BLaER1 treated with 17β-estradiol and CSF1 and Interleukin-3, amounts not matched to agents 10 nM and 100 nM (cell line): ENCODE results near the gene YWHAQ.
"Not testable (repeated sequence)": the region's sequence is repeated elsewhere in the genome, so short reads cannot be mapped to it uniquely, and the experiment has no call there.

Experiments used
- H3K27ac ChIP-seq, 11 experiments: shearing (Covaris generic); formaldehyde crosslinking; 2 replicates each; pipeline ENCODE4 v1.8.1; 2022
- H3K27me3 ChIP-seq, 11 experiments: shearing (Covaris generic); formaldehyde crosslinking; 2 replicates each; pipeline ENCODE4 v1.8.1; 2022
- H3K36me3 ChIP-seq, 11 experiments: shearing (Covaris generic); formaldehyde crosslinking; 2 replicates each; pipeline ENCODE4 v1.8.1; 2022
- H3K4me1 ChIP-seq, 10 experiments: shearing (Covaris generic); formaldehyde crosslinking; 2 replicates each; pipeline ENCODE4 v1.8.1; 2022
- H3K4me2 ChIP-seq, 11 experiments: shearing (Covaris generic); formaldehyde crosslinking; 2 replicates each; pipeline ENCODE4 v1.8.1; 2022
- H3K4me3 ChIP-seq, 10 experiments: shearing (Covaris generic); formaldehyde crosslinking; 2 replicates each; pipeline ENCODE4 v1.8.1; 2022
- H3K9ac ChIP-seq, 11 experiments: shearing (Covaris generic); formaldehyde crosslinking; 2 replicates each; pipeline ENCODE4 v1.8.1; 2022
- H3K9me3 ChIP-seq, 11 experiments: shearing (Covaris generic); formaldehyde crosslinking; replicated peaks in 1 of 11; 2 replicates each; pipeline ENCODE4 v1.8.1; 2022
- H4K20me1 ChIP-seq, 11 experiments: shearing (Covaris generic); formaldehyde crosslinking; 2 replicates each; pipeline ENCODE4 v1.8.1; 2022
- Cebpa-rat ChIP-seq, 11 experiments: shearing (Covaris generic); IDR thresholded peaks; 2 replicates each; pipeline ENCODE4 v1.8.1; 2022

Gene YWHAQ

DNA sequence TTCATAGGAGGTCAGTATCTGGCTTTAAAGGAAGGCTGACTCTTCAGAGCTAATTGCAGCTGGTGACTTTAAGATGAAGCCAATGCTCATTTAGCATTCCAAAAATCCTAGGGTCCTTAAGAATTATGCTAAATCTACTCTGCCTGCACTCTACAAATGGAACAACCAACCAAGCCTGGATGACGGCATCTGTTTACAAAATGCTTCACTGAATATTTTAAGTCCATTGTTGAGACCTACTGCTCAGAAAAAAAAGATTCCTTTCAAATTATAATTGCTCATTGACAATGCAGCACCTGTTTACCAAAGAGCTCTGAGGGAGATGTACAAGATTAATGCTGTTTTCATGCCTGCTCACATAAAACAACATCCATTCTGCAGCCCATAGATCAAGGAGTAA is 31.4 kb downstream of the YWHAQ start:
- H3K4me3 ChIP-seq, result peak overlapping the region in 1 of 10 experiments; percentile 31; a peak in 2 of 20 replicates
- peaks cover 10 to 99% (median 84%) of the 10 kb centered on the region in 11 experiments; a peak in 20 of 22 replicates for H4K20me1 ChIP-seq
- no peaks in the 10 kb centered on the region for H3K27me3 ChIP-seq
- no peak overlapping the region for H3K9ac ChIP-seq
- TF ChIP-seq Cebpa-rat (IDR thresholded peaks at IDR 0.05), result no peak
- H3K27ac ChIP-seq, result no peak overlapping the region
- H3K4me2 ChIP-seq, result no peak overlapping the region
- peaks cover 33 to 65% (median 61%) of the 10 kb centered on the region in 11 experiments for H3K9me3 ChIP-seq
- peaks cover 12 to 35% (median 27%) of the 10 kb centered on the region in 10 experiments for H3K4me1 ChIP-seq
- peaks cover 45 to 100% (median 91%) of the 10 kb centered on the region in 11 experiments for H3K36me3 ChIP-seq

DNA sequence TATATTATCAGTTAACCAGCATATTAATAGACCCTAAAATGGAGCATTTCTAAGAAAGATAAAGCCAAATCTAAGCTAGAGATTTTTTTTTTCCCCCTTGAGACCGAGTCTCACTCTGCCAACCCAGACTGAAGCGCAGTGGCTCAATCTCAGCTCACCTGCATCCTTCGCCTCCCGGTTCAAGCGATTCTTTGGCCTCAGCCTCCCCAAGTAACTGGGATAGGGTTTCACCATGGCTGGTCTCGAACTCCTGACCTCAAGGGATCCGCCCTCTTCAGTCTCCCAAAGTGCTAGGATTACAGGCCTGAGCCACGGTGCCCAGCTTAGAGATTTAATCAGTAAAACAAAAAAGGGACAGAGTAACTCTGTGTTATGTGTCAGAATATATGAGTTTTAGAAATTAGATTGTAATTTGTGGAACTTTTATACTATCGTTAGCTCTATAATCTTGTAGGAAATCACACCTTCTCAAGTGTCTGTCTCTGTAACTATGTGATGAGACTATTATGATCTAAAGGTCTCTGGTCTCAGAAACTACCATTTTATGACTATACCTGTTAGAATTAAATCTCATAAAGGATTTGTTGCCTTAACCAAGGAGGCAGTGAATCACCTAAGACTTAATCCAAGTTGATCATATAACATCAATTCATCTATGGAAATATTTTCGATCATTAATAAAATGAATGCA is 34.0 kb downstream of the YWHAQ start:
- H3K27ac ChIP-seq, result peak overlapping the region in 7 of 11 experiments; percentile 8 to 59 (median 37); a peak in 10 of 22 replicates

DNA sequence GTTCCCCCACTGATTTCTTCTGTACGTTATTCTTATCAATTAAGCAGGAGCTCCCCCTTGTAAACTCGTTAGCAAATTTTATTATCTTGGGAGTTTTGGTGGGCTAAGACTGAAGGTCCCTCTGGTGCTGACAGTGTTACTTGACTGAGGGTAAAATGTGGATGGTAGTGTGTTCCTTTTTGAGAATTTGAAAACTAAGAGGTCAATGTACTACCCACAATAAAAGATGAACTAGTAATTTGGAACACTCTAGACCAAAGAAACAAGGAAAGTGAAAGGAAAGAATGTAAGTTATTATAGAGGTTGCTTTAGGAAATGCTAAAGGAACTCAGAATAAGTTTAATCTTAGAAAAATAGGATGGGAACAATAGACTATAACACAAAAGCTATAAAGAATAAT is 35.1 kb downstream of the YWHAQ start:
- H4K20me1 ChIP-seq, result peaks cover 31 to 100% (median 88%) of the 10 kb centered on the region in 11 experiments; a peak in 21 of 22 replicates
- H3K9ac ChIP-seq, result no peak overlapping the region
- peak overlapping the region in 4 of 11 experiments; percentile 4 to 68 (median 62); a peak in 6 of 22 replicates for H3K4me2 ChIP-seq
- H3K36me3 ChIP-seq, result peaks cover 43 to 100% (median 85%) of the 10 kb centered on the region in 11 experiments
- H3K4me3 ChIP-seq, result no peak overlapping the region
- peak overlapping the region in 4 of 11 experiments; percentile 28 to 68 (median 48); a peak in 6 of 22 replicates for H3K27ac ChIP-seq
- no peaks in the 10 kb centered on the region for H3K27me3 ChIP-seq
- peaks cover 12 to 54% (median 31%) of the 10 kb centered on the region in 10 experiments for H3K4me1 ChIP-seq
- TF ChIP-seq Cebpa-rat (IDR thresholded peaks at IDR 0.05), result no peak
- H3K9me3 ChIP-seq, result peaks cover 22 to 29% (median 26%) of the 10 kb centered on the region in 11 experiments

More for the DNA sequence above, 34.0 kb downstream of the YWHAQ start:
- peaks cover 43 to 100% (median 85%) of the 10 kb centered on the region in 11 experiments for H3K36me3 ChIP-seq
- H3K9me3 ChIP-seq, result peaks cover 32 to 39% (median 36%) of the 10 kb centered on the region in 11 experiments
- TF ChIP-seq Cebpa-rat (IDR thresholded peaks at IDR 0.05), result no peak
- H3K4me2 ChIP-seq, result peak overlapping the region; percentile 33 to 68 (median 47); a peak in 21 of 22 replicates
- no peak overlapping the region for H3K4me3 ChIP-seq
- no peaks in the 10 kb centered on the region for H3K27me3 ChIP-seq
- H3K9ac ChIP-seq, result peak overlapping the region in 5 of 11 experiments; percentile 3 to 56 (median 35); a peak in 3 of 22 replicates
- H3K4me1 ChIP-seq, result peaks cover 12 to 54% (median 31%) of the 10 kb centered on the region in 10 experiments
- H4K20me1 ChIP-seq, result peaks cover 25 to 100% (median 87%) of the 10 kb centered on the region in 11 experiments; a peak in 21 of 22 replicates

DNA sequence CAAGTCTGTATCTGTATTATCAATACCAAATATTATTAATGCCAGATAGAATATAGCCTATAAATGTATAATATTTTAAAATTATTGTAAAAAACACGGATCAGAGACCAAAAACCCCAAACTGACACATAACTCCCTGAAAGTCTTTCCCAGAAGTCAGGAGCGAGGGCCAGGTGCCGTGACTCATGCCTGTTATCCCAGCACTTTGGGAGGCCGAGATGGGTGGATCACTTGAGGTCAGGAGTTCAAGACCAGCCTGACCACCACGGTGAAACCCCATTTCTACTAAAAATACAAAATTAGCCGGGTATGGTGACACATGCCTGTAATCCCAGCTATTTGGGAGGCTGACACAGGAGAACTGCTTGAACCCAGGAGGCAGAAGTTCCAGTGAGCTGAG is 35.5 kb downstream of the YWHAQ start:
- not testable (repeated sequence) for H3K27me3 ChIP-seq, H3K4me3 ChIP-seq, H3K9ac ChIP-seq
- Histone ChIP-seq H3K4me1 (peaks cover 12 to 54% (median 31%) of the 10 kb centered on the region in 10 experiments), H4K20me1 (peaks cover 31 to 100% (median 93%) of the 10 kb centered on the region in 11 experiments; a peak in 21 of 22 replicates), H3K9me3 (peaks cover 17 to 24% (median 21%) of the 10 kb centered on the region in 11 experiments), H3K27ac (peak overlapping the region in 4 of 11 experiments; percentile 28 to 68 (median 48); a peak in 4 of 22 replicates), H3K36me3 (peaks cover 43 to 100% (median 85%) of the 10 kb centered on the region in 11 experiments), H3K4me2 (peak overlapping the region in 4 of 11 experiments; percentile 4 to 68 (median 62); a peak in 6 of 22 replicates)

DNA sequence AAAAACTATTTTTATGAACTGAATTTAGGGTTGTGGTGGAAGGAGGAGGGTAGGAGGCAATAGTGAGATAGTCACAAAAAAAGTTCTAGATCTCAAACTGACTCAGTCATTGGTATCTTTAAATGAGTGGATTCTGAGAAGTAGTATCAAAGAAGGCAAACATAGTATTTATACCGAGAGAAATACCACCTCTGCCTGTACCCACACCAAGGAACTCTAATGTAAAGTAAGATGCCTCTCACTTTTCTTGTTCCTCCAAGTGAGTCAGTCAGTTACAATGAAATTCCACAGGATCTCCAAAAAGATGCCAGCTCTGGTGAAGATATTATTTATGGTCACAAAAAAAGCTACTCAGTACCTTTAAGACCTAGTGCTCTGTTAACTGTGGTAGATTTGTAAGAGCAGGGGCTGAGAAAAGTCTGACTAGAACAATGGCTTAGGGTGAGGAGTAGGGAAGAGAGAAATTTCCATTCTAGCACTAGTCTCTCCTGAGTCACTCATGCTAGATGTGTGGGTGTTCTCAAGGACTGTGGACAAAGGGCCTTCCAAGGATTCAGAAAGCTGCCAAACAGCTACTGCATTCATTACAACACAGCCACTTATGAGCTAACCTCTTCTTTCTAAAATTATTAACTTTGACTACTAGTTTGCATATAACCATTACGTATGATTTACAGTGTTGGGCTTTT is 36.3 kb downstream of the YWHAQ start:
- Histone ChIP-seq H3K4me3 (no peak overlapping the region), H3K27ac (peak overlapping the region in 8 of 11 experiments; percentile 2 to 68 (median 36); a peak in 9 of 22 replicates), H3K36me3 (peaks cover 43 to 100% (median 85%) of the 10 kb centered on the region in 11 experiments), H3K9ac (peak overlapping the region in 3 of 11 experiments; percentile 1 to 28 (median 26); a peak in 3 of 22 replicates), H4K20me1 (peaks cover 31 to 100% (median 99%) of the 10 kb centered on the region in 11 experiments; a peak in 21 of 22 replicates), H3K27me3 (no peaks in the 10 kb centered on the region), H3K4me1 (peaks cover 12 to 54% (median 31%) of the 10 kb centered on the region in 10 experiments), H3K9me3 (peaks cover 9 to 17% (median 14%) of the 10 kb centered on the region in 11 experiments), H3K4me2 (peak overlapping the region in 5 of 11 experiments; percentile 0 to 68 (median 59); a peak in 7 of 22 replicates)
- TF ChIP-seq Cebpa-rat (IDR thresholded peaks at IDR 0.05), result no peak

DNA sequence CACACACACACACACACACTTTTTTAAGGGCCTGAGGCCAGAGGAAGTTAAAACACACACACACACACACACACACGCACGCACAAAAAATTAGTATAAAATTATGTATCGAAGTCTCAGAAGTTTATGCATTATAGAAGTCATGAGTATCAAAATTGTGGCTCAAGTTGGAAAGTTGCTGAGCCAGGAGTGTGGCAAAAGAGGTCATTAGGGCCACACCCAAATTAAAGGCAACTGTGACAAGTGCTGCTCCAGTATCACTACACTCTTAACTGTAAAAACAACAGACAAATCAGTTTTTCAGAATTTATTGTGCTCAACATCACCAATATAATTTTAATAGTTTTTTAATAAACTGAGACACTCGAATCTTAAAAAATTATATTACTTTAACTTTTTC is 36.9 kb downstream of the YWHAQ start:
- Histone ChIP-seq H3K9ac (0 out of 22 replicates have a peak overlapping the region, but pooled peaks of 1 of the 11 experiments have one; percentile 26), H3K27me3 (no peaks in the 10 kb centered on the region), H3K4me3 (no peak overlapping the region), H3K9me3 (peaks cover 4 to 11% (median 8%) of the 10 kb centered on the region in 11 experiments), H3K27ac (peak overlapping the region in 2 of 11 experiments; percentile 49 to 68; a peak in 4 of 22 replicates), H3K4me2 (peak overlapping the region in 4 of 11 experiments; percentile 13 to 68 (median 62); a peak in 6 of 22 replicates), H4K20me1 (peaks cover 35 to 100% (median 100%) of the 10 kb centered on the region in 11 experiments; a peak in 21 of 22 replicates), H3K4me1 (peaks cover 12 to 54% (median 31%) of the 10 kb centered on the region in 10 experiments), H3K36me3 (peaks cover 43 to 100% (median 85%) of the 10 kb centered on the region in 11 experiments)
- no peak for TF ChIP-seq Cebpa-rat (IDR thresholded peaks at IDR 0.05)

DNA sequence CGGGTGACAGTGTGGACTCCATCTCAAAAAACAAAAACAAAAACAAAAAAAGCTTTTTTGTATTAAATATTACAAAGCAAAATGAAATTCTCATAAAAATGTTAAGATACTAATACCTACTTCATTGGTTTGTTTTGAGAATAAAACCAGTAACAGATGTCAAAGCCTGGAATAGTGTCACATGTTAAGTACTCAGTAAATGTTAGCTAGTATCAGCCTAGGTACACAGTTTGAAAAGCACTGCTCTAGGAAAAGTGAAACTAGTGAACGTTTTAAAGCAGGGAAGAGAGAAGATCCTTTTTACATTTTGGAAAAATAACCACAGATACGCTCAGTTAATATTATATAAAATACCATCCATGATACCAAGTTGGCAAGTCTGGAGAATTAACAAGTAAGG is 38.1 kb downstream of the YWHAQ start:
- H3K27ac ChIP-seq, result no peak overlapping the region

DNA sequence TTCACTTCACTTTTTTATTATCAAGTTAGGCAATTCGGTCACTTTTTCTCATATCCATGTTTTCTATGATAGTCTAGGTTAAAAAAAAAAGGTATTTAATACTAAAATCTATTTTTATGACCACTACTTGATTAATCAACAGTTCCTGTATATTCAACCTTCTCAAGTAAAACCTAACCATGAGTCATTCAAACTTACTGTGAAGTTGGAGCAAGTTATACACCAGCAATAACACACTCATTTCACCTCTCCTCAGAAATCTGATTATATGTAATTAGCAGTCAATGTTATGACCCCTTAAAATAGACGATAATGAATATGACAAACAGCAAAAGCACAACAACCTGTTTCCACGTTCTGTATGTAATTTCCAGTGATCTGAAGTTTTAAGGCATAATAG is 40.2 kb downstream of the YWHAQ start:
- H3K4me3 ChIP-seq, result no peak overlapping the region
- no peaks in the 10 kb centered on the region for H3K27me3 ChIP-seq
- no peak overlapping the region for H3K9ac ChIP-seq
- no peak overlapping the region for H3K27ac ChIP-seq
- peaks cover 68 to 100% (median 94%) of the 10 kb centered on the region in 11 experiments for H3K36me3 ChIP-seq
- TF ChIP-seq Cebpa-rat (IDR thresholded peaks at IDR 0.05), result no peak
- H3K4me1 ChIP-seq, result peaks cover 0 to 34% (median 14%) of the 10 kb centered on the region in 10 experiments; a peak in 14 of 20 replicates
- H3K4me2 ChIP-seq, result no peak overlapping the region
- H3K9me3 ChIP-seq, result no peaks in the 10 kb centered on the region
- peaks cover 44 to 100% (median 100%) of the 10 kb centered on the region in 11 experiments; a peak in 21 of 22 replicates for H4K20me1 ChIP-seq

More for the DNA sequence above, 38.1 kb downstream of the YWHAQ start:
- Histone ChIP-seq H3K36me3 (peaks cover 47 to 100% (median 86%) of the 10 kb centered on the region in 11 experiments), H3K4me2 (peak overlapping the region in 2 of 11 experiments; percentile 59 to 68; a peak in 2 of 22 replicates), H3K4me3 (no peak overlapping the region), H3K9me3 (no peaks in the 10 kb centered on the region), H4K20me1 (peaks cover 43 to 100% (median 100%) of the 10 kb centered on the region in 11 experiments; a peak in 21 of 22 replicates), H3K4me1 (peaks cover 12 to 52% (median 29%) of the 10 kb centered on the region in 10 experiments), H3K9ac (no peak overlapping the region), H3K27me3 (no peaks in the 10 kb centered on the region)
- no peak for TF ChIP-seq Cebpa-rat (IDR thresholded peaks at IDR 0.05)
